Stimulated activated CD8-positive, alpha-beta memory T cell treated with anti-CD3 and anti-CD28 coated beads, Interleukin-2, amount 100 ng/mL, for 1 hour (primary cell): ENCODE results near the gene COPB1.

ENCODE experiments used
- DNase-seq, 2 donors: peaks; one replicate each; pipeline ENCODE4 v3.0.0-alpha.2; 2020; ENCODE audit warnings: low read depth in 2 of 2

Gene COPB1

DNA sequence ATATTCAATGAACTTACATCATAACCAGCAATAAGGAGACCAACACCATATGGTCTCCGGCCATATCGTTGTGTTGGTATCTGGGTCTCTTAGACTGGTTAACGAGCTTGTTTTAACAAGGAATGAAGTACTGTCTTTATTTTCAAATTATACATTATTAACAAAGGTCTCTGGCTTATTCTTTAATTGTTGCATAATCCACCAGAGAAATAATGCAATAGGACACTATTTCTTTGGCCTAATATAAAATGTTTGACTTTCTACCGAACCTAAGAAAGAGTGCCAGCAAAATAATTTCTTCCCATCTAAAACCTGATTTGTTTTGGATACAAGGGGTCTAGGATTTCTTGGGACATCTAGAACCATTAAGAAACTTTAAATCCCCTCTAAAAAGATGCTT is 14.2 kb upstream of the COPB1 start:
- DNase-seq = no peak

DNA sequence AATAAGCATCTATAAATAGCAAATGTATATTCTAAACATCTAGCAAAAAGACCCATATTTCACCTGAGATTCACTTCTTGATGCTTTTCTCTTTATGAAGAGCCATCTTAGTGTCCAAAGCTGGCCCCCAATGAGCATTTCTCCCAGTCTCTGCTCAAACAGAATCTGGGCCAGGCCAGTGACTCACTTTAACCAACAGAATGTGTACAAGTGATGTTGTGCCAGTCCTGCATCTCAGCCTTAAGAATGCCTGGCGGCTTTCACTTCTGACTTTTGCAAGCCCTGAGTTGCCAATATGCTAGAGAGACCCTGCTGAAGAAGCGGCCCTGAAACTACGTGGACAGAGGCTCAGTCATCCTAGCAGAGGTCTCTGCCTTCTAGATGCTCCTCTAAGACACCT is 6.9 kb upstream of the COPB1 start:
- no peak for DNase-seq

DNA sequence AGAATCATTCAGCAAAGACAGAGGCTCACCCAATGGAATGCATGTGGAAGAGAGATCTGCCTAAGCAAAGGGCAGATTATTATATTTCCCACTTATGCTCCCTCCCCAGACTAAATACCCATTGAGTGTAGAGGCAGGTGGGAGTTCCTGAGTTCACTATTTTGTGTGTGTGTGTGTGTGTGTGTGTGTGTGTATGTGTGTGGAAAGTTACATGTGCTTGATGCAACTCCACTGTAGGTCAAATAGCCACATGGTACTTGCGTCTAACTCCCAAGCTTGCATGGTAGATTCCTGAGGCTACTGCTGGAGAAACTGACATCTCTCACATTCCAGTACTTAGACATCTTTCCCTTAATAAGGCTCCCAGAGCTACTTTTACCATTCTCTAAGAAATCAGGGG is 3.4 kb upstream of the COPB1 start:
- DNase-seq = no peak

DNA sequence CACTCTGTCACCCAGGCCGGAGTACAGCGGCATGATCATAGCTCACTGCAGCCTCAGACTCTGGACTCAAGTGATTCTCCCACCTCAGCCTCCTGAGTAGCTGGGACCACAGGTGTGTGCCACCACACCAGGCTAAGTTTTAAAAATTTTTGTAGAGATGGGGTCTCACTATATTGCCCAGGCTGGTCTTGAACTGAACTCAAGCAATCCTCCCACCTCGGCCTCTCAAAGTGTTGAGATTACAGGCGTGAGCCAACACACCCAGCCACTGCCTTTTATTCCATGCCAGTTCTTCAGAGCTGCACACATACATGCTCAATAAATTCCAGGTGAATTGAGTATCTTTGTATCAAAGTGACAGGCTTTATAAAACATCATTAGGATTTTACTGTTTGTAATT is 2.4 kb upstream of the COPB1 start:
- no peak for DNase-seq

DNA sequence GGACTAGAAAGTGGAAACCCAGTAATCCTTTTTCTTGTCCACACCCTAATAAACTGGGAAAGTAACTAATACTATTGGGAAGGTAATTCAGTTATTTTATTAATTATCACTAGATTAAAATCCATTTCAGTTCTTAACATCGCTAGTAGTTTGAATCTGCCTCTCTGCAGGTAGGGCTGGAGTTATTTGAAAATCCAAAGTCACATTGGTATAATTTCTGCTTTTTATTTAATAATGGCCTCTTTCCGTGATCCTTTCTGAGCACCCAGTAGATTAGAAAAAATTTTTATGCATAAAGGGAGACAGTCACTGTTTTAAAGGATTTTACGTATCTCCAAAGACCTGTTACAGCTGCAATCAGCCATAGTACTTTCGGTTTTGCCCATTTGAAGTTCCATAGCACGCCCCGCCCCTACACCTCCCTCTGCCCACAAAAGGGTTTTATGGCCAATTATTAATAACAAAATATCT is 605 bp upstream of the COPB1 start:
- DNase-seq = peak; percentile 19 to 21

DNA sequence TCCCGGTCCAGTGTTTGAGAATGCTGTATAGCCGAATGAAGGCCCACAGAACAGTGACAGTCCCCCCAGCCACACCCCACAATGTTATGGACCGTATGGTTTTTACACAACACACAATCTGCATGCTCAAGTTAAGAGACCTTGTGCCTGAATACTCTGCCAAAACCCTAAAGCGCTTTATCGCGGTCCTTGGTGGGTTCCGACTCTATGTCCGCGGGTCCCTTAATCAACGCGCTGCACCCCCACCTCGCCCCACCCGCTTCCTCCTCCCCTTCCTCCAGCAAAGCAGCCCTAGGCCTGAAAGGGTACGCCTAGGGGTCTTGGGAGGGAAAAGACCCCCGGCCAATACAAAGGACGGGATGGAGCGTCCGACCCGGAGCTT is 442 bp downstream of the COPB1 start:
- peak in 1 of 2 donors; percentile 16 for DNase-seq

DNA sequence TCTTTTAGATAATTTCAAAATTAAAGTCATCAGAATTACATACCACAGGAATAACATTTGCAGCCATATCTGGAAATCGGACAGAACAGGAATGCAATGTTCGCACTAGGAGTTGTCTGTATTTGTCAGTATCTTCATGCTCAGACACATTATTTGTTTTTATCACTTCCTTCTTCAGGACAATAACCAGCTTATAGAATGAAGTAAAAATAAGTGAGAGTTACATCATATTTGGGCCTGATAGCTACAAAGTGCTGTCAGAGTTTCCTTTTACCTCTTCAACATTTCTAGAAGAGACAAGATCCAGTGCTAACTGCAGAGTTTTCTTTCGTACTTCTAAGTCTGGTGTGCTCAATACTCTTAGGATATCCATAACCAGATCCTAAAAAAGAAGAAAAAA is 18.9 kb downstream of the COPB1 start:
- DNase-seq = no peak

DNA sequence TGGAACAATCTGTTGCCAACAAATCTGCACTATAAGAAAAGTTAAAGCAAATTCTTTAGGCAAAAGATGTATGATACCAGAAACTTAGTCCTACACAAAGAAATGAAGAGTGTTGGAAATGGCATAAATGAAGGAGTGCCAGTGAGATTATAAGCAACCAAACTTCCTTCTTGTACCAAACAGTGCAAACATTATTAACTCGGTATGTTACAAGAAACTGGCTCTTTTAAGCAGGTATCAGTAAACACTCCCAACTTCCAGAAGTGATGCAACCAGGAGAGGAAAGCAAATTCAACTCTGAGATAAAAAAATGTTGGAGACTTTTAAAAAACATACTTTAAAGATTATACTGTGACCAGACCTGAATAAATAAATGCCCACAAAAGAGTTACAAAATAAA is 28.5 kb downstream of the COPB1 start:
- no peak for DNase-seq

DNA sequence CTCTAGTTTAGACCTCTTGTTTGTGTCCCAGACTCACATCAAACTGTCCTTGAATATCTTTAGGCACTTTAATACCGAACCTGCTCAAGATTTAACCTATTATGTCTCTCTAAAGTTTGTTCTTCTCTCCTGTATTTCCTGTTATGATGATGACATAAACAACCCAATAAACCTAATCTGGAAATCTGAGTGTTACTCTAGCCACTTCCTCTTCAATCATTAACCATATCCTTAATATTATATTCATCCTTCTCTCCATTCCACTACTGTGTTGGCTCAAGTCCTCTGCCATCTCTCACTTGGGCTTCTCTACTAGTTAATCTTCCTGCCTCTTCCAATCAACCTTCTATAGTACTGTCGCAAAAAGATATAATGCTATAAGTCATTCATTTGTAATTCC is 36.0 kb downstream of the COPB1 start:
- DNase-seq = no peak

DNA sequence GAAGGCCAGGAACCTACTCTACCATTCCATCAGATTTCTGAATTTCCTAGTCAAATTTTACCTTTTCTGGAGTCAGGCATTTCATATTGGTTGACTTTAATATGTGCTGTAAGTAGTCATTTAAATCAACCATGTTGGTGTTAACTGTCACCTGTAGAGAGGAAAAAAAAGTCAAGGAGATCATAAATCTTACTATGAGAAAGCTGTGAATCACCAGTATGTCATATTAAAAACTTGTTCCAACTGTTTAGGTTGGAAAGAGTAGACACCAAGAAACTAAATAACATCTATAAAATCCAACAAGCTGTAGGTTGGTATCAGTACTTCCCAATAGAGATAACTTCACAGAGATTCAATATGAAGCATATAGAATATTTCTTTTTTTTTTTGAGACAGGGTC is 39.5 kb downstream of the COPB1 start:
- DNase-seq = no peak

DNA sequence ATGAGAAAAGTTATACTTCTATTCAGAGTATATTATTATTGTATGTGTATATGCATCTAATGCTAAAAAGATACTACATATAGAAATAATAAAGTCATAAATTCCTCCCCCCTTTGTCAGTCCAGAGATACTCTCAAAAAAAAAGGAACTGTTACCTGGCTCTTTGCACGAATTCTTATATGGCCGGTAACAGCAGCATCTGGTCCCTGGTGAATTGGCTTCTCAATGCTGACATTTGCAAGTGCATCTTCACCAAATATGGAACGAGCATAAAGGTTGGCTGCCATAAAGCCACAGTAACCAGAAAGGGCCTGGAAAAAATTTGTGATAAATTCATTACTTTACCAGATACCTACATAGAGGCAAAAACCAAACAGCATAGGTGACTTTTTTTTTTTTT is 41.2 kb downstream of the COPB1 start:
- no peak for DNase-seq

DNA sequence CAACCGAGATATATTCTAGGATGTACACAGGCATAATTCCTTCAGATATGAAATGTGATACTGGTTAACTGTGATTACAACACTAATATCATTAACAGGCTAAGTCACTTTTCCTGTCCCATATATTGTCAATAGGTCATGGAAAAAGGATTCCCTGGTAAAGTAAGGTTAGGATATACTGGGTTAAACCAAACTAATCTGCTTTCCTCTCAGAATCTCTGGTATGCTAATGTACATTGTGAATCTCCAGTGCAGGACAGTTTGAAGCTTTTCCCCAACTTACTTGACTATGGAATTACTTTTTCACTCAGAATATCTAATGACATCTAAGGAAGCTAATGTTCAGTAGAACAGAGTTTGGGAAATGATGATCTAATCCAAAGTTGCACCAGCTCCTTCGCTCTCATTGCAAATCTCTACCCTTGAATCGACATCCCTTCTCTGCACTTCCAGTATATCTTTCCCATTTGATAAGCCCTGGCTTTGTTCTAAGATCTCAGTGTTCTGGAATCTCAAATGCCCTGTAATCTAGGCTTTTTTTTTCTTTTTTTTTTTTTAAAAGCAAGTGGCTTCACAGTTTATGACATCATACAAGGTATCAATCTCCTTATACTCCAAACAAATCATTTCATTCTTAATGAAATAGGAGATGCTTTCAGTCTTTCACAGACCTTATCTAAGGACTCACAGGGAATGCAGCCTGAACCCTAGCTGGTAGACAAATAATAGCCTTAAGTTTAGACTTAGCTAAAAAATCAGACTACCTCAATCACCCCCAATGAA is 43.8 kb downstream of the COPB1 start:
- no peak for DNase-seq

DNA sequence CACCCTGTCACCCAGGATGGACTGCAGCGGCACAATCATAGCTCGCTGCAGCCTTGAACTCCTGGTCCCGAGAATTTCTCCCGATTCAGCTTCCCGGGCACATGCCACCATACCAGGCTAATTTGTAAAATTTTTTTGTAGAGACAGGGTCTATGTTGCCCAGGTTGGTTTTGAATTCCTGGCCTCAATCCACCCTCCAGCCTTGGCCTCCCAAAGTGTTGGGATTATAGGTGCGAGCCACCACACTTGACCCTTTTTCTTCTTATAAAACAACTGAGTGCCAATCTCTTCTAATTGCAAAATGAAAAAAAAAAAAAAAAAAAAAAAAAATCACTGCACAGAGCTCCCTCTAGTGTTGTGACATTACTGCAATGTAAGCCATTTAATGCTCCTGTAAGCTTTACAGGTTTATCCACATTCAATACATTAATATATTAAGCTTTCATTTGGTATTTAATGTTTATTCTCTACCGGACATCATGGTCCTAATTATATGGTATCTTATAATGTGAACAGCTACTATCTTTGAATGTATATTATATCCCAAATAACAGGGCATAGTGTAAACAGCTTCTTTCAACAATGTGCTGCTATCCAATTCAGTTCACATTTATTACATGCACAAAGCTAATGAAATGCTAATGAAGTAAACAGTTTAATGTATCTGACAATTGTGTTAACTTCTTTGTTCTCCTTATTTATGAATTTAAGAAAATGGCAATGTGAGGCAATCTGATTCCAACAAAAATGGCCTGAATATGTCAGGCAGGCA is 44.6 kb downstream of the COPB1 start:
- no peak for DNase-seq

DNA sequence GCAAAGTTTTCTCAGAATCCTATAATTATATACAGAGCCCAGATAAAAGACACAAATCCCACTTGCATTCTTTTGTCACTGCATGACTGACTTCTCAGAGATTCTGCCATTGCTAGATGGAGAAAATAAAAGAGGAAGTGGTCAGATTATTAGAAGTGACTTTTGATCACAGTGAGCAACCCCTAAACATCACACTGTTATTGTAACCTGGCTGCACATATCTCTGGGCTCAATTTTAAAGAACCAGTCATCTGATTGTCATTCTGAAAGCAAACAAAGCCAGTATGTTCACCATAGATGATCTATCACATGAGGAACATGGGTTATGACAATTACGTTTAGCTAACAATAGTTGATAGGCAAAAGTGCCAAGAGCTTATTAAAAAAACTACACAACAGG is 47.8 kb downstream of the COPB1 start:
- DNase-seq = no peak

DNA sequence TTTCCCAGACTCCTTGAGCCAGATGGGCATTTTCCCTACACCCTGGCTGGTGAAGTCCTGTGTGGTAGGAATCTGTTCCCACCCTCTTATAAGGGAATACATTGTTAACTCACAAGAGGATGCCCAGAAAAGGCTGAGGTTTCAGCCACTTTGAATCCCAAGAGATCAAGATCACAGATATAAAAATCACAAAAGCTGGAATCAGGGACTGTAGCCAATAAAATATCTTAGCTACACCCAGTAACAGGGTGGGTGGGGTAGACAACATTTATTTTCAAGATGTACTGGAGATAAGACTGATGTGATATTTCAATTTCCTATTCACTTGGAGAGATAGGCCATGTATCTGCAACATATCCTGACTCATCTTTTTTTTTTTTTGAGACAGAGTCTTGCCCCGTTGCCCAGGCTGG is 50.3 kb downstream of the COPB1 start:
- DNase-seq = no peak

DNA sequence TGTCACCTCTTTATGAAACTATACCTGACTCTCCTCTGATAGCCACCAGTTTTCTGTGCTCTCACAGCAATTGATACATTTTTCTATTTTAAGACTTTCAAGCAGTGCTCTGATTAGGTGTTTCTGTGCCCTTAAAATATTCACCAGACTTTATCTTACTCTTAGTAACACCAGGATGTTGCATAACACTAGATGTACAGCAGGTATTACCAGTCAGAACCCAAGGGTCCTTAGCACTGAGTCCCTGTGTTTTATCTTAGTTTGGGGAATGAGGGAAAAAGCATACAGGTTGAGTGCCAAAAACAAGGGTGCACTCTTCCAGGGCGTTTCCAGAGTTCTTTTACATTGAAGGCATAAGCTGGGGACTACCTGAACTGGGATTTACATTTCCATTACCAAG is 51.4 kb downstream of the COPB1 start:
- DNase-seq = no peak

DNA sequence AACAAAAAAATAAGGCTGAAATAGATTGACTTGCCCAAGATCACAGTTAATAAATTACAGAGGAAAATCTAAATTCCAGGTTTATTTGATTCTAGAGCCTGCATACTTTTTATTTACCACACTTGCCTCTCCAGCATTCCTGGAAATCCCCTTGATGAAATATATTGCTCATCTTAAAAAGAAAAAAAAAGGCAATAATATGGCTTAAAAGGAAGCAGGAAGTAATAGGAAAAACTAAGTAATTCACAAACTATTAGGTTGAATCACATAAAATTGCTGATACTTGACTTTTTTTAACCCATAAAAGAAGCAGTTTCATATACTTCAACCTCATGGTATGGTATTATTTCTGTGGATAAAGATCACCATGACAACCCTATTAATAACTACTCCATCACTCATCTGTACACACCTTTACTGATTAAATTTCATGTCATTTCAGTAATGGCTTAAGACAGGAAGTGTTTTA is 52.9 kb downstream of the COPB1 start:
- DNase-seq = no peak

DNA sequence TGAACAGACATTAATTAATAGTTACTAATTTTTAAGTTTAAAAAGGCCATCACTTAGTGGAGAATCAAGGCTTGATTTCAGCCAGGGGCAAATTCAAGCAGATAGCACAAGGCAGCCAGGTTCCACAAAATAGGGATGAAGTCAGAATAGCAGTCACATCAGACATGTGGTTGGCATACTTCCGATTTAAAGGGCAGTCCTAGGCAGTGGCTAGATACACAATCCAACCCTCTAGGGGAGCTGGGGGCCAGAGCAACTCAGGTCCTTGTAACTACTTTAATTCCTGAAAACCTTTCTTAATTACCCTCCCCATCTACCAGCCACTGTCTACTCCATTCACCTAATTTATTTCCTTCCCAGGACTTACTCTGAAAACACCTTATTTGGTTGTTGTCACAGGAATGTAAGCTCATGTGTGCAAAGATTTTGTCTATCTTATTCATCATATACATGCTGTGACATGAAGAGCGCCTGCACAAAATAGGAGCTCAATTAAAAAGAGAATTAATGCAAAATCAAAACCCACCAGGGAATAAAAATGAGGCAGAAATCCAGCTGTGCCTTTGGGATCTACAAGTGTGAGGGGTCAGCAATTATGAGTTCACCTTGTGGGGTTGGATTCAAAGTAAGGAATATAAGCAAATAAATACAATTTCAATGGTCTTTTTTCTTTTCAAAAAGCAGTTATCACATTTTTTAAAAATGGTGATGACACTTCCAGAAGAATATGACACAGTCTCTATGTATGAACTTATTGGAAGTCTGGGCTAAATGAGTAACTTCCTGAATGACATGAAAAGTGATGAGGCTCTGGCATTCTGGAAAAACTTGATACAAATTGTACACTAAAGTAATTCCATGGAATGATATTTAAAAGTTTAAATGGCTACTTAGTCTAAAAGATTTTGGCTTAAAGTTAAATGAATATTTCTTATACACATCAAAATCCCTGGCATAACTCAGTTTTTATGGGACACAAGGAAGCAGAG is 53.8 kb downstream of the COPB1 start:
- no peak for DNase-seq

DNA sequence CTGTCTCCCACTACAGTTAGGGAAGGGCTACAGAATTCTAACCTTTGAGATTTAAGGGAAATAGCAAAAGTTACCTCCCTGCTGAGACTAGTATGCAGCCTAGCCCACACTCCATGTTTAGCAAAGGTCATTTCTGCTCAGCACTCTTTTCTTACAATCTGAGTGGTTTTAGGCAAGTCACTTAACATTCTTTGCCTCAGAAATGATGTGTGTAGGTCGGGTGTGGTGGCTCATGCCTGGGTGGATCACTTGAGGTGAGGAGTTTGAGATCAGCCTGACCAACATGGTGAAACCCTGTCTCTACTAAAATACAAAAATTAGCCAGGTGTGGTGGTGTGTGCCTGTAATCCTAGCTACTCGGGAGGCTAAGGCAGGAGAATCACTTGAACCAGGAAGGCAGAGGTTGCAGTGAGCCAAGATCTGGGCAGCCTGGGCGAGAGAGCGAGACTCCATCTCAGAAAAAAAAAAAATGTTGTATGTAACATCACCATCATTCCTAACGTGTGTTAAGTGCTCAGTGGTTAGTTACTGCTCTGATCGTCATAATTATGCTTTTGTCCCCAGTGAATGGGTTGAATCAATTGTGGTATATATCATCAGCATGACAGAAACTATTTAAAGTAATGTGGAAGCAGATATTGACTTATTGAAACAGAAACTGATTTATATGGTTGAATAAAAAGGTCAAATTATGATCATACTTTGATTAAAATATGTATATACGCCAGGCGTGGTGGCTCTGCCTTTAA is 55.0 kb downstream of the COPB1 start:
- no peak for DNase-seq

DNA sequence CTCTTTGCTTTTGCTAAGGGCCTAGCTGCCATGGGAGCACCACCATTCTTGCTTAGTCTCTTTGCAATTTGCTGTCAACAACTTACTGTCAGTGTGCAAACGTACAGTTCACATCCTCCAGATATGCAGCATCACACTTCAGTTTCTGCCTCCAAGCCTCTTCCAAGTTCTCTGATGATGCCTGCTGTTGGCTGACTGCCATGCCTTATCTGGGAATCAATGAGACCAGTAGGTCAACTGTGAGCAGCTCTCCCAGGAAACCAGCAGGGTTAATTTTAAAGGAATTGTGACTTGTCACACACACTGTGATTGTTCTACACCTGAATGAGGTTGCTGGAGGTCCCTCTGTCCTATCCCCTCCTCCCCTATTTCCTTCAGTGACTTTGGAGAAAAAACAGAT is 56.0 kb downstream of the COPB1 start:
- no peak for DNase-seq
